MCF 10A (cell line): Measurements from ENCODE around the gene HDAC1. TPM values are rescaled to one million over a fixed set of nuclear protein-coding genes. Genes with fewer than 3 reads are reported as not detected.

Source experiments
- BruUV-seq: library from RNA; stranded (reverse); fragments of 400-500 nt; replicated peaks from 2 replicates; lab custom pipeline; 2021; lab: Mats Ljungman, UMichigan
- CTCF ChIA-PET: fragments of 300-600 bp; sonication (Branson Sonifier 250); formaldehyde crosslinking; extraction: SDS; loops from one replicate; lab custom pipeline; 2021; ENCODE audit warnings: antibody characterized with exemption, inconsistent platforms; lab: Yijun Ruan, JAX
- POLR2A ChIA-PET: fragments of 300-600, 350-650 bp; sonication (Branson Sonifier 250); formaldehyde crosslinking; extraction: SDS; loops from one replicate; lab custom pipeline; 2020; ENCODE audit warnings: antibody characterized with exemption, inconsistent platforms; lab: Yijun Ruan, JAX
- DNase-seq: peaks from one replicate; pipeline ENCODE4 v3.0.0-alpha.2; 2018; ENCODE audit not compliant: unreplicated experiment
- H3K27ac Mint-ChIP-seq: one replicate; pipeline ENCODE4 v1.8.0; 2022; ENCODE audit warnings: mild to moderate bottlenecking, low read depth, mixed read lengths; ENCODE audit not compliant: unreplicated experiment
- H3K27me3 Mint-ChIP-seq: one replicate; pipeline ENCODE4 v1.8.0; 2022; ENCODE audit warnings: mixed read lengths; ENCODE audit not compliant: insufficient read depth, unreplicated experiment
- H3K36me3 Mint-ChIP-seq: one replicate; pipeline ENCODE4 v1.8.0; 2022; ENCODE audit warnings: mild to moderate bottlenecking, moderate library complexity, mixed read lengths; ENCODE audit not compliant: insufficient read depth, unreplicated experiment
- H3K4me1 Mint-ChIP-seq: one replicate; pipeline ENCODE4 v1.8.0; 2022; ENCODE audit warnings: mixed read lengths; ENCODE audit not compliant: insufficient read depth, unreplicated experiment
- H3K4me3 Mint-ChIP-seq: one replicate; pipeline ENCODE4 v1.8.0; 2022; ENCODE audit warnings: mild to moderate bottlenecking, moderate library complexity, mixed read lengths; ENCODE audit not compliant: unreplicated experiment
- H3K9me3 Mint-ChIP-seq: one replicate; pipeline ENCODE4 v1.8.0; 2022; ENCODE audit warnings: mixed read lengths; ENCODE audit not compliant: unreplicated experiment
- CTCF ChIP-seq: fragments of 200-600 bp; IDR thresholded peaks from one replicate; pipeline ENCODE4 v1.8.0; 2022; ENCODE audit warnings: antibody characterized with exemption, mild to moderate bottlenecking; ENCODE audit not compliant: unreplicated experiment
- intact Hi-C: fragments of 100-400 bp; cut with micrococcal nuclease; formaldehyde crosslinking; loops from 2 replicates; pipeline ENCODE4 v1.14.1; 2022
- total RNA-seq: library from RNA; stranded (reverse); gene quantifications from 2 replicates; pipeline ENCODE4 v1.2.3, GENCODE V29; 2022

Gene HDAC1
- total RNA-seq, 1 experiment from 2014 or later: 39.7 TPM

- no peaks in the 10 kb centered on the region for H3K27me3 Mint-ChIP-seq
- H3K9me3 Mint-ChIP-seq: no peaks in the 10 kb centered on the region
- ChIA-PET CTCF (interaction anchor here (0.7 to 4.8 kb wide), 5 partner anchors 30 to 103 kb away, joined by 3 to 24 read pairs (median 4); no protein-coding TSS in a partner anchor), POLR2A (no interaction called here)
- intact Hi-C loops: no loop called here
- H3K4me1 Mint-ChIP-seq: peaks cover 6% of the 10 kb centered on the region
- H3K36me3 Mint-ChIP-seq: peaks cover 46% of the 10 kb centered on the region
- H3K27ac Mint-ChIP-seq: no peak overlapping the region
- no peak for DNase-seq
- TF ChIP-seq CTCF: no peak
- no peak overlapping the region for H3K4me3 Mint-ChIP-seq
- BruUV-seq: no TSS peak
These were observed 26.4 kb downstream of the HDAC1 start for GRCh38 chr1:32318127-32318869.

GRCh38 chr1:32321712-32322291 lies 29.9 kb downstream of the HDAC1 start:
- TF ChIP-seq CTCF: no peak
- CTCF ChIA-PET: interaction anchor here (0.6 to 0.8 kb wide), 4 partner anchors 26 to 128 kb away, joined by 3 to 4 read pairs (median 3); no protein-coding TSS in a partner anchor

GRCh38 chr1:32327204-32327603 lies 35.3 kb downstream of the HDAC1 start:
- no peaks in the 10 kb centered on the region for H3K4me1 Mint-ChIP-seq
- no peak overlapping the region for H3K27ac Mint-ChIP-seq
- CTCF ChIA-PET: no interaction called here
- no peak for TF ChIP-seq CTCF
- no peak for DNase-seq
- H3K36me3 Mint-ChIP-seq: peaks cover 51% of the 10 kb centered on the region
- intact Hi-C loops: no loop called here
- POLR2A ChIA-PET: no interaction called here
- no peaks in the 10 kb centered on the region for H3K27me3 Mint-ChIP-seq
- no peaks in the 10 kb centered on the region for H3K9me3 Mint-ChIP-seq
- no TSS peak for BruUV-seq
- H3K4me3 Mint-ChIP-seq: no peak overlapping the region

More at GRCh38 chr1:32321712-32322291, 29.9 kb downstream of the HDAC1 start:
- no peak overlapping the region for H3K27ac Mint-ChIP-seq
- no peaks in the 10 kb centered on the region for H3K9me3 Mint-ChIP-seq
- intact Hi-C loops: no loop called here
- POLR2A ChIA-PET: interaction anchor here (0.8 kb wide), 1 partner anchor 10 kb away, joined by 3 read pairs; no protein-coding TSS in a partner anchor
- H3K4me3 Mint-ChIP-seq: no peak overlapping the region
- no peaks in the 10 kb centered on the region for H3K27me3 Mint-ChIP-seq
- no peaks in the 10 kb centered on the region for H3K4me1 Mint-ChIP-seq
- H3K36me3 Mint-ChIP-seq: peaks cover 39% of the 10 kb centered on the region
- BruUV-seq: no TSS peak
- DNase-seq: no peak

GRCh38 chr1:32329931-32330466 lies 38.1 kb downstream of the HDAC1 start:
- POLR2A ChIA-PET: no interaction called here
- H3K9me3 Mint-ChIP-seq: no peaks in the 10 kb centered on the region
- peaks cover 42% of the 10 kb centered on the region for H3K36me3 Mint-ChIP-seq
- no peak for DNase-seq
- H3K4me3 Mint-ChIP-seq: no peak overlapping the region
- H3K27me3 Mint-ChIP-seq: no peaks in the 10 kb centered on the region
- no TSS peak for BruUV-seq
- intact Hi-C loops: no loop called here
- no peak for TF ChIP-seq CTCF
- no peak overlapping the region for H3K27ac Mint-ChIP-seq
- CTCF ChIA-PET: no interaction called here
- H3K4me1 Mint-ChIP-seq: no peaks in the 10 kb centered on the region
